Measurements from ENCODE around the gene ODC1. TPM values are rescaled to one million over a fixed set of nuclear protein-coding genes. Genes with fewer than 3 reads are reported as not detected.

Gene ODC1
- total and polyA plus RNA-seq, 2 of the 4 experiments (the other 2 are of a cell fraction) = 117 to 204 TPM

DNA sequence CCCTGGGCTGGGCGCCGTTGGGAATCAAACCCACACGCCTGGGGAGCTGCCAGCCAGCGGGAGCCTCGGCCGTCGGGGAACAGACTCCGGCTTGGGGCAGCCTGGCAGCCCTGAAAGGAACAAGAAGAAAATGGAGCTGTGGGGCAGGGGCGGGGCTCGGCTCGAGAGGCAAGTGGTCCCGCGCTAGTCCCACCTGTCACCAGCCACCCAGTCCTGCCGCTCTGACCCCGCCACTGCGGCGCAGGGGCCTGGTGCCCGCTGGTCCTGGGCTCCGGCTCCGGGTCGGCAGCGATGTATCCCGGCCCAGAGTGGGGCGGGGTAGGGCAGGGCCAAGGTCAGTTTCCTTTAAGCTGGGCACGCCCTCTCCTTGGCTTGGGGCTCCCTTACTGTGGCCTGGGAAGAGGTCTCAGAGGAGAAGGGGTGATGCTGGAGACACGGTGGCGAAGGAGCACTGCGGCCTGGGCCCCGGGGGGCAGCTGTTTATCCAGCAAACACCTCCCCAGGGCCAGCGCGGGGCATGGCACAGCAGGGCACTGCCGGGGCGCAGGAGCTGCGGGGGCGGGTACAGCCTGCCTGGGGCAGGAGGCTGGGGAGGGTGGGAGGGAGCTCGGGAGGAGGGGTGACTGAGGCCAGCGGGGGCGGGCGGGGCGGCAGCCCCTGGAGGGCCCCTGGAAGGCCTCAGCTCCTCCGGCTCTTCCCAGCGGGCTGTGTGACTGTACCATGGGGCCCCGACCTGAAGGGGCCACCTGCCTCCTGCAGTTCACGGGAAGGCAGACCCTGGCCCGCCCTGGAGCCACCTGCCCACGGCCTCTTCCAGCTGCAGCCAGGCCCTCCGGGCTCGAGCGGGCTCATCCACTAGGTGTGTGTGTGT, 15.6 kb downstream of the ODC1 start:
- Histone ChIP-seq H2BK120ac (ENCODE audit: low read depth, low read length) (no peak overlapping the region), H3K23ac (ENCODE audit: low read depth, low read length) (no peak overlapping the region), H3K9ac (ENCODE audit: low read depth, low read length) (no peak overlapping the region), H3K36me3 (ENCODE audit: control insufficient read depth, insufficient read depth, low read length) (no peaks in the 10 kb centered on the region), H3K4me2 (ENCODE audit: low read depth, low read length) (no peak overlapping the region), H3K27me3 (ENCODE audit: control insufficient read depth, insufficient read depth, low read length) (no peaks in the 10 kb centered on the region), H4K8ac (ENCODE audit: low read depth in 2 of 2, low read length in 2 of 2) (no peak overlapping the region), H3K18ac (ENCODE audit: low read depth, low read length) (no peak overlapping the region), H2AFZ (replicated peaks; ENCODE audit: low read length, poor library complexity) (peak overlapping the region; percentile 54), H3K27ac (ENCODE audit: insufficient read depth, low read length) (no peak overlapping the region), H3K56ac (ENCODE audit: extremely low read depth, insufficient read depth, low read length) (no peak overlapping the region), H3K9me3 (ENCODE audit: control insufficient read depth, insufficient read depth, low read length) (no peaks in the 10 kb centered on the region), H4K5ac (ENCODE audit: low read depth, low read length) (no peak overlapping the region), H3K14ac (replicated peaks; ENCODE audit: low read depth, low read length) (no peak overlapping the region), H4K91ac (ENCODE audit: insufficient read depth, low read depth, low read length) (no peak overlapping the region), H3K9me1 (ENCODE audit: insufficient read depth, low read length) (peaks cover 5% of the 10 kb centered on the region), H2BK5ac (ENCODE audit: low read depth, low read length, poor library complexity, severe bottlenecking) (peak overlapping the region; percentile 57), H2AK9ac (replicated peaks; ENCODE audit: low read depth, low read length, poor library complexity) (no peak overlapping the region), H3K4me3 (ENCODE audit: insufficient read depth, low read depth, low read length) (no peak overlapping the region), H2BK20ac (ENCODE audit: low read depth, low read length) (no peak overlapping the region), H3K4me1 (ENCODE audit: control insufficient read depth, insufficient read depth, low read length) (peaks cover 3% of the 10 kb centered on the region; the same call in 1 of the 2 replicates), H2BK15ac (ENCODE audit: low read depth, low read length) (no peak overlapping the region), H3K79me1 (ENCODE audit: low read depth in 1 of 2, low read length in 2 of 2) (no peaks in the 10 kb centered on the region; a peak in 1 of 4 replicates), H4K20me1 (ENCODE audit: insufficient read depth, low read length) (no peaks in the 10 kb centered on the region), H2AK5ac (ENCODE audit: low read depth, low read length) (no peak overlapping the region), H3K4ac (ENCODE audit: low read depth, low read length) (no peak overlapping the region)
- TF ChIP-seq MXI1 (IDR thresholded peaks at IDR 0.05; ENCODE audit: borderline replicate concordance, low read depth, low read length) (no peak), MAFK (IDR thresholded peaks at IDR 0.05; ENCODE audit: low read depth, low read length) (no peak), RCOR1 (IDR thresholded peaks at IDR 0.05; ENCODE audit: insufficient replicate concordance, low read length) (no peak), RFX5 (IDR thresholded peaks at IDR 0.05; ENCODE audit: low read depth, low read length) (no peak), RAD21 (IDR thresholded peaks at IDR 0.05; ENCODE audit: low read length) (no peak), CEBPB (IDR thresholded peaks at IDR 0.05; ENCODE audit: low read depth, low read length) (no peak)
- in situ Hi-C loops (cut with MboI; ENCODE audit: low sequenced_read_pairs) = loop anchor here (5.0 kb wide), 1 partner anchor 355 kb away; no protein-coding TSS in a partner anchor
- ChIA-PET POLR2A (ENCODE audit: unreplicated experiment) (no interaction called here), CTCF (no interaction called here)
- BruUV-seq (replicated peaks) = no TSS peak
- intact Hi-C loops (cut with micrococcal nuclease) = no loop called here
- ATAC-seq (ENCODE audit: low read depth) (no peak), DNase-seq (no peak)
- no CpG with 5 or more reads among the region's 49 CpGs for WGBS, 2 experiments (ENCODE audit: extremely low coverage in 2 of 2, insufficient read length in 1 of 2)
- dilution Hi-C loops (cut with HindIII; ENCODE audit: low sequenced_read_pairs, unreplicated experiment) = no loop called here

Data from IMR-90 (cell line).